Trophoblast cell (in vitro differentiated cells and primary cell): ENCODE results near the gene LRRC45.

Experiments used
- DNase-seq, 2 donors: peaks; one replicate each; pipeline ENCODE4 v3.0.0-alpha.2; 2016
- H2AFZ ChIP-seq: 2 replicates; pipeline ENCODE4 v1.6.1; 2013; ENCODE audit warnings: low read length, moderate library complexity, mild to moderate bottlenecking; ENCODE audit not compliant: insufficient read depth, poor library complexity
- H2AK5ac ChIP-seq: 2 replicates; pipeline ENCODE4 v1.6.1; 2013; ENCODE audit warnings: mild to moderate bottlenecking, low read length
- H2BK120ac ChIP-seq: 2 replicates; pipeline ENCODE4 v1.6.1; 2013; ENCODE audit warnings: low read length, mild to moderate bottlenecking, moderate library complexity; ENCODE audit not compliant: insufficient read depth, poor library complexity
- H2BK12ac ChIP-seq: 2 replicates; pipeline ENCODE4 v1.6.1; 2013; ENCODE audit warnings: mild to moderate bottlenecking, low read length, moderate library complexity
- H2BK5ac ChIP-seq: 2 replicates; pipeline ENCODE4 v1.6.1; 2013; ENCODE audit warnings: low read length, low read depth, moderate library complexity, mild to moderate bottlenecking; ENCODE audit not compliant: poor library complexity
- H3K14ac ChIP-seq: 2 replicates; pipeline ENCODE4 v1.6.1; 2013; ENCODE audit warnings: mild to moderate bottlenecking, low read length
- H3K18ac ChIP-seq: 2 replicates; pipeline ENCODE4 v1.6.1; 2013; ENCODE audit warnings: mild to moderate bottlenecking, low read length
- H3K23ac ChIP-seq: 2 replicates; pipeline ENCODE4 v1.6.1; 2013; ENCODE audit warnings: low read length
- H3K27ac ChIP-seq: 2 replicates; pipeline ENCODE4 v1.5.1; 2013; ENCODE audit warnings: low read depth, mild to moderate bottlenecking, inconsistent platforms, low read length, moderate library complexity
- H3K27me3 ChIP-seq: 2 replicates; pipeline ENCODE4 v1.6.1; 2013; ENCODE audit warnings: inconsistent platforms, mild to moderate bottlenecking, low read length, moderate library complexity; ENCODE audit not compliant: insufficient read depth
- H3K36me3 ChIP-seq, 2 experiments: 1 replicate in 1 of 2; 2 replicates in 1 of 2; pipeline ENCODE4 v1.6.1; 2013; ENCODE audit warnings: low read length in 2 of 2, mild to moderate bottlenecking in 2 of 2, moderate library complexity in 1 of 2; ENCODE audit not compliant: insufficient read depth in 2 of 2, control insufficient read depth in 1 of 2
- H3K4ac ChIP-seq: 2 replicates; pipeline ENCODE4 v1.6.1; 2013; ENCODE audit warnings: low read depth, mild to moderate bottlenecking, low read length, moderate library complexity
- H3K4me1 ChIP-seq, 2 experiments: 1 replicate in 1 of 2; 2 replicates in 1 of 2; pipeline ENCODE4 v1.6.1; 2013; ENCODE audit warnings: low read length in 2 of 2, mild to moderate bottlenecking in 2 of 2, moderate library complexity in 1 of 2; ENCODE audit not compliant: insufficient read depth in 2 of 2, control insufficient read depth in 1 of 2
- H3K4me2 ChIP-seq: 2 replicates; pipeline ENCODE4 v1.6.1; 2013; ENCODE audit warnings: inconsistent platforms, mild to moderate bottlenecking, low read length, moderate library complexity
- H3K4me3 ChIP-seq: 2 replicates; pipeline ENCODE4 v1.5.1; 2013; ENCODE audit warnings: mild to moderate bottlenecking, low read depth, low read length, inconsistent platforms
- H3K79me1 ChIP-seq: one replicate; pipeline ENCODE4 v1.6.1; 2013; ENCODE audit warnings: low read length
- H3K79me2 ChIP-seq: 2 replicates; pipeline ENCODE4 v1.6.1; 2013; ENCODE audit warnings: low read length, mild to moderate bottlenecking; ENCODE audit not compliant: control insufficient read depth, insufficient read depth, poor library complexity
- H3K9ac ChIP-seq: 2 replicates; pipeline ENCODE4 v1.6.1; 2013; ENCODE audit warnings: mild to moderate bottlenecking, low read length
- H3K9me3 ChIP-seq: 2 replicates; pipeline ENCODE4 v1.6.1; 2013; ENCODE audit warnings: low read depth, mild to moderate bottlenecking, control low read depth, inconsistent platforms, low read length; ENCODE audit not compliant: insufficient read depth
- H4K12ac ChIP-seq: 2 replicates; pipeline ENCODE4 v1.6.1; 2013; ENCODE audit warnings: low read depth, mild to moderate bottlenecking, low read length, moderate library complexity
- H4K8ac ChIP-seq: 2 replicates; pipeline ENCODE4 v1.6.1; 2013; ENCODE audit warnings: low read depth, mild to moderate bottlenecking, low read length, moderate library complexity
- H4K91ac ChIP-seq: one replicate; pipeline ENCODE4 v1.6.1; 2013; ENCODE audit warnings: low read depth, mild to moderate bottlenecking, low read length, moderate library complexity
- WGBS: extraction: QIAGEN DNeasy Blood & Tissue Kit; methylation state at CpG from one replicate; pipeline ENCODE4 v1.1.7; 2013; ENCODE audit warnings: missing lambda C conversion rate; ENCODE audit not compliant: insufficient read length, insufficient coverage; ENCODE audit errors: extremely low coverage; 5-methylcytosine and 5-hydroxymethylcytosine counted together

The LRRC45 gene

DNA sequence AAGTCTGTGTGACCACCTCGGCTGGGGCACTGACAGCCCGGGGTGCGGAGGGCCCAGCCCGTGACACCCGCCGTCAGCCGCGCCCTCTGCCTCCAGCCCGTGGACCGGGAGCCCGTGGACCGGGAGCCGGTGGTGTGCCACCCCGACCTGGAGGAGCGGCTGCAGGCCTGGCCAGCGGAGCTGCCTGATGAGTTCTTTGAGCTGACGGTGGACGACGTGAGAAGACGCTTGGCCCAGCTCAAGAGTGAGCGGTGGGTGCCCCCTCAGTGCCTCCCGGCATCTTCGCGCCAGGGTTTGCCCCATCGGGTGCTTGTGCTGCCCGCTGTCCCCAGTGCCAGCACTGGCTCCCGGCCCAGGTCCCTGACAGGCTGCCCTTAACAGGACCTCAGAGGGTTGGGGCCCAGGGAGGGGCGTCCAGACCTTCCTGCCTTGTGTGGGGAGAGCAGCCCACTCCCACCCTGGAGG, 14.1 kb upstream of the LRRC45 start:
- Histone ChIP-seq H4K8ac (no peak overlapping the region), H3K9me3 (peaks cover 5% of the 10 kb centered on the region), H2AFZ (no peak overlapping the region), H2BK5ac (no peak overlapping the region), H3K4me3 (no peak overlapping the region), H3K27ac (no peak overlapping the region), H3K27me3 (no peaks in the 10 kb centered on the region), H3K18ac (no peak overlapping the region), H2BK120ac (no peak overlapping the region), H4K12ac (no peak overlapping the region), H2AK5ac (no peak overlapping the region), H3K79me1 (peaks cover 31% of the 10 kb centered on the region), H2BK12ac (no peak overlapping the region), H3K14ac (no peak overlapping the region), H3K4me2 (no peak overlapping the region), H3K4me1 (peaks cover 36 to 43% of the 10 kb centered on the region in 2 experiments), H3K9ac (no peak overlapping the region), H3K79me2 (peaks cover 8% of the 10 kb centered on the region), H3K36me3 (peaks cover 3 to 9% of the 10 kb centered on the region in 2 experiments), H4K91ac (peak overlapping the region; percentile 14), H3K4ac (no peak overlapping the region), H3K23ac (no peak overlapping the region)
- no CpG with 5 or more reads among the region's 28 CpGs for WGBS
- no peak for DNase-seq

- Histone ChIP-seq H2BK5ac (no peak overlapping the region), H4K91ac (no peak overlapping the region), H3K4me2 (no peak overlapping the region), H4K8ac (no peak overlapping the region), H4K12ac (no peak overlapping the region), H3K79me1 (peaks cover 27% of the 10 kb centered on the region), H3K27me3 (no peaks in the 10 kb centered on the region), H3K14ac (no peak overlapping the region), H3K4ac (no peak overlapping the region), H3K4me3 (no peak overlapping the region), H2BK12ac (no peak overlapping the region), H2AFZ (no peak overlapping the region), H3K9ac (no peak overlapping the region), H3K79me2 (peaks cover 4% of the 10 kb centered on the region), H3K4me1 (peaks cover 31 to 39% of the 10 kb centered on the region in 2 experiments), H3K18ac (no peak overlapping the region), H2BK120ac (no peak overlapping the region), H3K9me3 (peaks cover 5% of the 10 kb centered on the region), H3K36me3 (peaks cover 6 to 9% of the 10 kb centered on the region in 2 experiments), H3K23ac (no peak overlapping the region), H2AK5ac (no peak overlapping the region), H3K27ac (no peak overlapping the region)
- DNase-seq, result no peak
- no CpG with 5 or more reads among the region's 15 CpGs for WGBS
Observed at GRCh38 chr17:82009413-82009812, 13.7 kb upstream of the LRRC45 start.

DNA sequence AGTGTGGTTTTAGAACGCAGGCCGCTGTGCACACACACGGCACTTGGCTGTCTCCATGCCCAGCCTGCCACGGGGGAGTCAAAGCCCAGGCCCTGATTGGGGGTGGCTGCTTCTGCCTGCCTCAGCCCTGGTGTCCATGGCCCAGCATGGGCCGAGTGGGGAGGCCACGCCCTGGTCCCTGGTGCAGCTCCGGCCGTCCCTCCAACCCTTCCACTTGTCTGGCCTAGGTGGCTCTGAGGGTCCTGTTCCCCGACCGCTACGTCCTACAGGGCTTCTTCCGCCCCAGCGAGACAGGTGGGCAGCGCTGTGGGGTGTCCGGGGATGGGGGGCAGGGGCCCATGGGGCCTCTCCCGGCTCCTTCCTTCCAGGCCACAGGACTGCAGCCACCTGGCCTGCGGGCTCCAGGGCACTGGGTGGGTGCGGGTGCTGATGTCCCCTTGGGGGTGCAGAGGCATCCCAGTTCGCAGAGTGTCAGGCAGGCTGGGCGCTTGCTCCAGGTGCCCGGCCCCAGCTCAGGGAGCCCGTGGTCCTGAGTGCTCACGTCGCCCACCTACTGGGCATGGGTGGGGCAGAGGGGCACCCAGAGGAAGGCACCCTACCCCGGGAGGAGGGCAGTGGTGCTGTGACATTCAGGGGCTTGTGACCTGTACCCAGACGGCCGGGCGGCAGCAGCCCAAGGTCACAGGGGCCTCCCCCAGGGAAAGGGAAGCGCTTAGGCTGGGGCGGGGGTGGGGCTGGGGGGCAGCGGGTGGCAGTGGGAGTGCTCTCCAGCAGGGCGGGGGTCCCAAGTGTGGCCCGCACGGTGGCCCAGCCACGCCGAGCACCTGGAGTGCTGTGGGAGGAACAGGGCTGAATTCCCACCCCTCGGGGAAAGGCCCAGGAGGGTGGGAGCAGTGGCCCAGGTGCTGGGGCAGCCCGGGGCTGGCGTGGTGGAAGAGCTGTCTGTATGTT, 12.3 kb upstream of the LRRC45 start:
- WGBS, result no CpG with 5 or more reads among the region's 39 CpGs
- H3K4me1 ChIP-seq, result peaks cover 22 to 27% of the 10 kb centered on the region in 2 experiments
- H3K4me3 ChIP-seq, result no peak overlapping the region

GRCh38 chr17:82011617-82012187, 11.4 kb upstream of the LRRC45 start:
- Histone ChIP-seq H3K14ac (no peak overlapping the region), H3K27ac (no peak overlapping the region), H3K4me2 (no peak overlapping the region), H2BK120ac (no peak overlapping the region), H3K9ac (no peak overlapping the region), H3K4me1 (peaks cover 19 to 22% of the 10 kb centered on the region in 2 experiments), H4K12ac (no peak overlapping the region), H3K4ac (no peak overlapping the region), H3K27me3 (no peaks in the 10 kb centered on the region), H3K79me2 (peaks cover 2% of the 10 kb centered on the region), H2AFZ (no peak overlapping the region), H3K23ac (no peak overlapping the region), H3K9me3 (no peaks in the 10 kb centered on the region), H2BK12ac (peak overlapping the region; percentile 38), H2AK5ac (no peak overlapping the region), H4K91ac (peak overlapping the region; percentile 71), H3K18ac (no peak overlapping the region), H3K79me1 (peaks cover 16% of the 10 kb centered on the region), H3K4me3 (no peak overlapping the region), H4K8ac (no peak overlapping the region), H2BK5ac (no peak overlapping the region), H3K36me3 (peaks cover 6 to 9% of the 10 kb centered on the region in 2 experiments)
- no peak for DNase-seq
- no CpG with 5 or more reads among the region's 19 CpGs for WGBS

More for the DNA sequence above, 12.3 kb upstream of the LRRC45 start:
- no peak for DNase-seq
- H3K27ac ChIP-seq, result no peak overlapping the region
- no peaks in the 10 kb centered on the region for H3K27me3 ChIP-seq
- H4K91ac ChIP-seq, result no peak overlapping the region
- peak overlapping the region; percentile 52 for H2AK5ac ChIP-seq
- H3K4me2 ChIP-seq, result no peak overlapping the region
- no peak overlapping the region for H4K8ac ChIP-seq
- H2BK12ac ChIP-seq, result no peak overlapping the region
- no peak overlapping the region for H4K12ac ChIP-seq
- no peak overlapping the region for H2AFZ ChIP-seq
- H3K23ac ChIP-seq, result no peak overlapping the region
- no peak overlapping the region for H3K4ac ChIP-seq
- peaks cover 2% of the 10 kb centered on the region for H3K79me2 ChIP-seq
- H3K14ac ChIP-seq, result no peak overlapping the region
- peaks cover 6 to 9% of the 10 kb centered on the region in 2 experiments for H3K36me3 ChIP-seq
- H3K9ac ChIP-seq, result no peak overlapping the region
- peaks cover 3% of the 10 kb centered on the region for H3K9me3 ChIP-seq
- no peak overlapping the region for H2BK5ac ChIP-seq
- no peak overlapping the region for H2BK120ac ChIP-seq
- peaks cover 16% of the 10 kb centered on the region for H3K79me1 ChIP-seq
- H3K18ac ChIP-seq, result no peak overlapping the region
